Omental fat pad (tissue), 4 donors: ENCODE results near the gene WBP4. TPM values are rescaled to one million over a fixed set of nuclear protein-coding genes. Genes with fewer than 3 reads are reported as not detected.
"Not testable (repeated sequence)": the region's sequence is repeated elsewhere in the genome, so short reads cannot be mapped to it uniquely, and the experiment has no call there.

Experiments
- ATAC-seq: fragments of 150-250 bp; one replicate; pipeline ENCODE4 v1.9.1; 2016; ENCODE audit warnings: mild to moderate bottlenecking, moderate library complexity; ENCODE audit not compliant: low FRiP score
- DNase-seq: peaks from one replicate; pipeline ENCODE4 v3.0.0-alpha.2; 2019; ENCODE audit warnings: low spot score
- CTCF ChIP-seq, 3 donors: fragments of 450-650 bp; IDR thresholded peaks; one replicate each; pipeline ENCODE4 v1.5.1; 2016 to 2017; ENCODE audit warnings: antibody characterized with exemption in 3 of 3, mild to moderate bottlenecking in 3 of 3, moderate library complexity in 2 of 3
- total RNA-seq, 4 donors: library from RNA; depleted of rRNA; stranded (reverse); fragments of >200 nt; gene quantifications; one replicate each; pipeline ENCODE4 v1.1.0, GENCODE V29; 2016

The WBP4 gene
- total RNA-seq, 4 donors from 2014 or later, result 11.4 to 14.5 (median 11.8) TPM

GRCh38 chr13:41032691-41033376, 28.5 kb upstream of the WBP4 start:
- ATAC-seq (no peak), DNase-seq (no peak)
- no peak for TF ChIP-seq CTCF (IDR thresholded peaks at IDR 0.05)

GRCh38 chr13:41034382-41034781, 26.9 kb upstream of the WBP4 start:
- ATAC-seq (no peak), DNase-seq (no peak)
- no peak for TF ChIP-seq CTCF (IDR thresholded peaks at IDR 0.05)

GRCh38 chr13:41034881-41035280, 26.4 kb upstream of the WBP4 start:
- TF ChIP-seq CTCF (IDR thresholded peaks at IDR 0.05), result no peak
- DNase-seq, result no peak
- no peak for ATAC-seq

- not testable (repeated sequence) for DNase-seq, ATAC-seq
Observed at GRCh38 chr13:41036557-41036956, 24.8 kb upstream of the WBP4 start.

GRCh38 chr13:41039746-41040145, 21.6 kb upstream of the WBP4 start:
- ATAC-seq, result no peak
- TF ChIP-seq CTCF (IDR thresholded peaks at IDR 0.05), result no peak
- DNase-seq, result no peak

- ATAC-seq, result no peak
- no peak for TF ChIP-seq CTCF (IDR thresholded peaks at IDR 0.05)
- DNase-seq, result no peak
Observed at GRCh38 chr13:41040584-41041334, 20.6 kb upstream of the WBP4 start.

GRCh38 chr13:41042419-41042818, 18.9 kb upstream of the WBP4 start:
- not testable (repeated sequence) for DNase-seq, ATAC-seq

GRCh38 chr13:41048640-41049039, 12.7 kb upstream of the WBP4 start:
- TF ChIP-seq CTCF (IDR thresholded peaks at IDR 0.05), result no peak
- no peak for ATAC-seq

More at GRCh38 chr13:41048640-41049039, 12.7 kb upstream of the WBP4 start:
- DNase-seq, result no peak
